Glomerular endothelial cell (primary cell): ENCODE measurements around the gene TWF2. TPM values are rescaled to one million over a fixed set of nuclear protein-coding genes. Genes with fewer than 3 reads are reported as not detected.

Experiments used
- DNase-seq: peaks from one replicate; pipeline ENCODE4 v3.0.0-alpha.2; 2011; ENCODE audit warnings: low read depth, low spot score; ENCODE audit errors: extremely low read depth
- total RNA-seq: library from RNA; depleted of rRNA; stranded (reverse); fragments of >200 nt; gene quantifications from 2 replicates; pipeline ENCODE4 v1.2.3, GENCODE V29; 2015

Gene TWF2
- total RNA-seq, 1 donor from 2014 or later: 136 TPM

DNA sequence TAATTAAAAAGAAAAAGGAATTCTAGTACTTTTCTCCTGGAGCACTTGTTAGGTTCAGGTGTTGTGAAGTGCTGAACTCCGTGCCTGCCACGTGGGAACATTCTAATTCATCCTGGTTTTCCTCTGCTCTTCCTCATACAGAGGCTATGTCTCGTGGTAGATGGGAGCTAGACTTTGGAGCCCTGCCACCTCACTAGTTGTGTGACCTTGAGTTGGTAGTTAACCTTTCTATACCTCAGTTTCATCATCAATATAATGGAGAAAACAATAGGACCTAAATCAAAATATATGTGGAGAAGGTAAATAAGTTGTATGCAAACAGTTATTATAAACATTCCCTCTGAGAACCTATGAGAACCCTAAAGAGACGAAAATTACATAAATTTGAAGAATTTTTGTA lies 30.4 kb downstream of the TWF2 start:
- no peak for DNase-seq

DNA sequence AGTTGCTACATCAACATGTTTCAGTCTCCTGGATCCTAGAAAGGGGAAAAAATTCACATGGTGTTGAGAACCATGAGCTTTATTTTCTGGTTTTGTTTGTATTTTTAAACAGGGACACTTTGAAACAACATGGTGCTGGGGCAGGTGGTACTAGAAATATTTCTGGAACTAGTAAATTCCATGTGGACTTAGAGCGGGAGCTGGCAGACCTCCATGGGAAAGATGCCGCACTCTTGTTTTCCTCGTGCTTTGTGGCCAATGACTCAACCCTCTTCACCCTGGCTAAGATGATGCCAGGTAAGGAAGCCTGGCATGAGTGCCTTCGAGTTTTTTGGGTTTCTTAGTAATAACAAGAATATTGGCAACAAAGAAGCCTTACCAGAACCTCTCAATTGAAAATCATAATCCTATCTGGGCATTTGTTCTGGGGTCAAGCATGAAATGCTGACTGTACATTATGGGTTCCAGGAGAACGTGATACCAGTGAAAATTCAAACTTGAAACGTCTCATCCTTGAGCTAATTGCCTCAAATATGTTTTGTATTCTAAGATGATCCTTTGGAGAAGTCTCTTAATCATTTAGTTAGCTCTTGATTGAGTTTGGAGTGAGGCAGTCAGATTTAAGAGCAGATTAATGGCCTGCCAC lies 33.1 kb downstream of the TWF2 start:
- DNase-seq: no peak

DNA sequence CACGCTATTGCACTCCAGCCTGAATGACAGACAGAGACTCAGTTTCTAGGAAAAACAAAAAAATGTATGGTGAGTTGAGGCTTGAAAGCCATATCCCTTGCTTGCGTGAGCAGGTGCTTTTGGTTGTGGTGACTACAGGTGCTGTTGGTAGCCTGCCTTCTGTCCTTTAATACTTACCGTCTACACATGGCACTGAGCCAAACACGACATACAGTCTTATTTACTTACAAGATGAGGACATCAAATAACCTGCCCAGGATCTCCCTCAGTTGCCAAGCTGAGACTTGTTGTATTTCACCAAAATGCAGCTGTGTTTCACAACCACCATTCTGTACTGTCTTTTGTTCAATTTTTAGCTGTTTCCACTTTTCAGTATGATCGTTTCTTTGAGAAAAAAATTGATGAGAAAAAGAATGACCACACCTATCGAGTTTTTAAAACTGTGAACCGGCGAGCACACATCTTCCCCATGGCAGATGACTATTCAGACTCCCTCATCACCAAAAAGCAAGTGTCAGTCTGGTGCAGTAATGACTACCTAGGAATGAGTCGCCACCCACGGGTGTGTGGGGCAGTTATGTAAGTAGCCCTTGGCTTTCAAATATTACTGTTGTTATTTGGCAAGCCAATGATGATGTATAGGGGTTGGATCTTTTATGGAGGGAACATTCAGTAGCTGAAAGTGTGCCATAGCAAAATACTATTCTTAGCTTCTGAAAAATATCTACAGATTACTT lies 34.5 kb downstream of the TWF2 start:
- DNase-seq: no peak

DNA sequence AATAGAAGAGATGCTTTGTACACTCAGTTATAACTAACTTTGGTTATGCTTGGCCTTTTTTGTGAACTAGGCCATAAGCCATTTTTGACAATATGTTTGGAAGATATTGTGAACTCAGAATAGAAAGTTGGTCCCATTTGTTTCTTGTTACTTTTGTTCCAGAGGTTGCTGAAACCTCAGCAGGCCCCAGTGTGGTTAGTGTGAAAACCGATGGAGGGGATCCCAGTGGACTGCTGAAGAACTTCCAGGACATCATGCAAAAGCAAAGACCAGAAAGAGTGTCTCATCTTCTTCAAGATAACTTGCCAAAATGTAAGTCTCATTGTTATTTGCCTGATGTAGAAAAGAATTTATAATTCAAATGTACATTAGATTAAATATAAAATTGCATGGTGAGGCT lies 35.3 kb downstream of the TWF2 start:
- no peak for DNase-seq

DNA sequence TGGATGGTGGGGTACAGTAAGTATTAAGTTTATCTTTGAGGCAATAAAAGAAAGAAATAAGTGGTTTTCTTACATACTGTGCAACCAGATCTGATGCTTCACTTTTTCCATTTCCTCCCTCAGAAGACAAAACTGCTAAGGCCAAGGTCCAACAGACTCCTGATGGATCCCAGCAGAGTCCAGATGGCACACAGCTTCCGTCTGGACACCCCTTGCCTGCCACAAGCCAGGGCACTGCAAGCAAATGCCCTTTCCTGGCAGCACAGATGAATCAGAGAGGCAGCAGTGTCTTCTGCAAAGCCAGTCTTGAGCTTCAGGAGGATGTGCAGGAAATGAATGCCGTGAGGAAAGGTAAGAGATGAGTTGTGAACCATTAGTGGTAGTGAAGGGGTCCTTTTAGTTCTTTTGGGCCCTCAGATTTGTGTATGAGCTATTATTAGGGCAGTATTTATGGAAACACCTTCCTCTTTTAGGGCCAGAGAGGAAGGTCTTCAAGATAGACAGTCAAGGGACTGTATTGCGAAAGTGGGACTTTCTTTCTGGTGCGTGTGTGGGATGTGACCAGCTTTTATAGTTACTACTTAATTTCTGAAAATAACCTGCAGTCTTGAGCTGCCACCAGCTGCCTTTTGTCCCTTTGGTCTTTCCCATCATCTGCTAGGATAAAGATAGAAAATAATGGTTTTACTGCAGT lies 36.4 kb downstream of the TWF2 start:
- DNase-seq: no peak

DNA sequence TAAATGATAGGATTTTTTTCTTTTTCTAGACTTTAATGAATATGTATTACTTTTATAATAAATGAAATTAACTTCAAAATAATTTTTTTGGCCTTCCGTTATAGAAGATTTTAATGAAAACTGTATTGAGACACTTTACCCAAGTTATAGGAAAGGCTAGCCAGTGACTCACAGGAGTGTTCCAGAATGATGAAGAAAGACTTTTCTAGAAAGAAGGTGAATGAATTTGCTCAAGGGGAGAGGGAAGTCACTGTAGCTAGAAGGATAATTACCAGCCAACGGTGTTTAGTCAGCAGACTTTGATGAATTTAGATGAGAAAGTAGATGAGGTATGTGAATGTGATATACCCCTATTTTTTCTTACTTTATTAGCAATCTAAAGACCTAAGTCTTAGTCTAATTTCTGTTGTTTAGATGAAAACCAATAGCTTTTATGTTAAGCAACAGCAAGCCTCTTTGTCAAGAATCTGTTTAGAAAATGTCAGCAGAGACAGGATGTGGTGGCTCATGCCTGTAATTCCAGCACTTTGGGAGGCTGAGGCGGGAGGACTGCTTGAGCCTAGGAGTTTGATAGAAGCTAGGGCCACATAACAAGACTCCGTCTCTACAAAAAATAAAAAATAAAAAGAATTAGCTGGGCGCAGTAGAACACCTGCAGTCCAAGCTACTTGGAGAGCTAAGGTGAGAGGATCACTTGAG lies 37.8 kb downstream of the TWF2 start:
- no peak for DNase-seq

DNA sequence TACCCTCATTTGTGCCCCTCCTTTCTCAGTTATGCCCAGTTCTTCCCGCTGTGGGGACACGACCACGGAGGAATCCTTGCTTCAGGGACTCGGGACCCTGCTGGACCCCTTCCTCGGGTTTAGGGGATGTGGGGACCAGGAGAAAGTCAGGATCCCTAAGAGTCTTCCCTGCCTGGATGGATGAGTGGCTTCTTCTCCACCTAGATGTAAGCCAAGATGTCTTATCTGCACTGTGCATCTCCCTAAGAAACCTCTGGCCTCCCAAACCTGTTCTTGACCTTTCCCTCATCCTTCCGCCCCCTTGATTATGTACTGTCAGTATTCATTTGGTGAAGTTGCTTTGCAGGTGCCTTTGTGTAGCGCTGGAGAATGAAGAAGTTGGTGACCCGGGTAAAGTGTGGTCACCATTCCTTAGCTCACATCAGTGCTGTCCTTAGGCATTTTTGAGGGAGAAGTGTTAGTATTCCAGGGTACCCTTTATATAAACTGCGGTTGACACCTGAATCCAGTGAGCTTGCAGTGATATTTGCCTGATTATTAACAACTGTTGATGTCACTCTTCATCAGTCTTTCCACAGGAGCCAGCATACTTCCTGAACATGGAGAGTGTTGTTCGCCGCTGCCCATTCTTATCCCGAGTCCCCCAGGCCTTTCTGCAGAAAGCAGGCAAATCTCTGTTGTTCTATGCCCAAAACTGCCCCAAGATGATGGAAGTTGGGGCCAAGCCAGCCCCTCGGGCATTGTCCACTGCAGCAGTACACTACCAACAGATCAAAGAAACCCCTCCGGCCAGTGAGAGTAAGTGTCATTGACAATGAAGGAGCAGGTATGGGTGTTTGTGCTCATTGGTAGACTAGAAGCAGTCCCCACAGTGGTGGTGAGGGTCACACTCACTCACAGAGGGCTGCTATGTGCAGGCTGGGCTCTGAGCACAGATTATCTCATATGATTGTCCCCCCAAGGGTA lies 40.0 kb downstream of the TWF2 start:
- no peak for DNase-seq

DNA sequence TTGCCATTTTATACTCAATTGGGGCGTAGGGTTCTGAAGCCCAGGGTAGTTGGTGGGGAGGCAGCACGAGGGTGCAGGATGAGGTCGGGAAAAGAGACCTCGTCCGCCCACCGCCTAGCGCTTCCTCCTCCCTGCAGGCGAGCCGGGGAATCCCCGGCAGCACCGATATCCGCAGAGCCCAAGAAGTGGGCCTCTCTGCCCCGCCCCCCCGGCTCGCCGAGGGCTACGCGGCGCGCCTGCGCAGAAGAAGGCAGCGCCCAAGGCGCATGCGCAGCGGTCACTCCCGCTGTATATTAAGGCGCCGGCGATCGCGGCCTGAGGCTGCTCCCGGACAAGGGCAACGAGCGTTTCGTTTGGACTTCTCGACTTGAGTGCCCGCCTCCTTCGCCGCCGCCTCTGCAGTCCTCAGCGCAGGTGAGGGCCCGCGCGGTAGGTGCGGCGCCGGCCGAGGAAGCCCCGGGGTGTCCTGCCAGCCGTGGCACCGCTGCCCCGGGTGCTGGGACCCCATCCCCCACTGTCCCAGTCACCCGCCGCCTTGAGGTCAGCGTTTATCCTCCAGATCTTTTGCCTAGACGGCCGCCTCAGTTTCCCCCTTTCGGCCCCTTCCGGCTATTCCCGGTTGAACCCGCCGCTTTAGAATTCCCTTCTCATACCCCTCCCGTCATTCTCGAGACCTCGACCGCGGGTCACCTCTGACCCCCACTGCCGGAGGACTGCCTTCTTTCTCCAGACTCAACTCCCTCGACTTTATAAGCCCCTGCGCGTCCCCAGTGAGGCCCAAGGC lies 40.9 kb downstream of the TWF2 start, which contains the start of gene ALAS1:
TSS of gene ALAS1 (plus strand) at position 319 of the 784 bp plus-strand sequence. CDS start 1,082 bp downstream, outside the sequence.
- DNase-seq: no peak

DNA sequence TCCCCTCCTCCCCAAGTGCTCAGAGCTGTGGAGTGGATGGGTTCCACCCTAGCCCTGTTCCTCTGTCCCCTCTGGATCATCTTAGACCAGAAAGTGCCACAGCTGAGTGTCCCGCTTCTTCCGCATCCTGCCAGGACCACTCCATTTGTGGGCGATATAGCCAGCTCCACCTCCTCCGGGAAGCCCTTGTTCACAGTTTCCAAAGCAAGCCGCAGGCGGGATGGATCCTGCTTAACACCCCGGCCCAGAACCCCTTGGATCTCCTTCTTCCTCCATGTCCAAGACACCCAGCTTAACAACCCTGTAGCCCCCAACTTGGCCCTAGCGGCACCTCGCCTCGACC lies 41.5 kb downstream of the TWF2 start:
- DNase-seq: no peak

DNA sequence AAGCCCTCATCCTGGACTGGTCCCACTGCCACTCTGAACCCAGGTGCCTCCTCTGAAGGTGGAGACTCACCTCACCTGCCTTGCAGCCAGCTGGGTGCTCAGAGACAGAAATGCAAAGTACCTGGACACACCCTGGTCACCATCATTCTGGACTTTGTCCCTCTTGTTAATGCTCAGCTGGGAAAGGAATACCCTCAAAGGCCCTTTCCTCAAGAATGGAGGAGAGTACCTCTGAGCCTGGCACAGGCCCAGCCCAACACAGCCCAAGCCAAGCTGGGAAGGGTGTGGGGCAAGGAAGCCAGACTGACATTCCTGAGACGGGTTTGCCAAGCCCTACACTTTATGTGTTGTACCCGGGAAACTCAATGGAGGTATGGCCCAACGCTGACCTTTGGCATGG lies 42.0 kb downstream of the TWF2 start:
- DNase-seq: no peak

DNA sequence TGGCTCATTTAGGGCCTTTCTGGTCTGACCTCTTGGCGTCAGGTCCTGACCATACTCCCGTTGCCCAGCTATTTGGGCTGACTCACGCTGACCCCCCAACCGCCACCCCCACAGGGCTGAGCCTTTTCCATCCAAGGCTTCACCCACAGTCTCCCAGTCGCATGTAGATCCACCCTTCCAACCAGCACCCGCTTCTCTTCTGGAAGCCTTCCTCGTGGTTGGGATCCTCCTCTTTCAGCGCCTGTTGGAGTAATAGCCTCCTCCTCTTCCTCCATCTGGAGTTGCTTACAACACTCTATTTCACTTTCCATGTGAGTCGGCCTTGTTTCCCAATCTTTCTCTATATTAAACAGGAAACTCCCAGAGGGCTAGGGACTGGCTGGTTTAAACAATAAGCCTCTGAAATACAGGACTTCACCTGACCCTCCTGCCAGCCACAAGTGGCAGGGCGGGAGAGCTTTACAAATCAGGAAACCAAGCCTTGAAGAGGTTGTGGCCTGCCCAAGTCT lies 43.1 kb downstream of the TWF2 start:
- DNase-seq: no peak

DNA sequence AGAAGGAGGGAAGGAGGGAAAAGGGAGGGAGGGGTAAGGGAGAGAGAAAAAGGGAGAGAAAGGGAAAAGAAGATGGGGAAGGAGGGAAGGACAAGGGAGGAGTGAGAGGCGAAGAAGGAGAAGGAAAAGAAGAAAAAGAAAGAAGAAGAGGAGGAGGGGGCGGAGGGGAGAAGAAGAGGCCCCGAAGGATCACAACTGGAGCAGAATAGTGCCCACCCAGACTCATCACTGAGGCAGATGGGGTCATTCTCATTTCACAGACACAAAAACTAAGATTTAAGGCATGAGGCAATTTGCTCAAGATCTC lies 43.7 kb downstream of the TWF2 start:
- DNase-seq: no peak

DNA sequence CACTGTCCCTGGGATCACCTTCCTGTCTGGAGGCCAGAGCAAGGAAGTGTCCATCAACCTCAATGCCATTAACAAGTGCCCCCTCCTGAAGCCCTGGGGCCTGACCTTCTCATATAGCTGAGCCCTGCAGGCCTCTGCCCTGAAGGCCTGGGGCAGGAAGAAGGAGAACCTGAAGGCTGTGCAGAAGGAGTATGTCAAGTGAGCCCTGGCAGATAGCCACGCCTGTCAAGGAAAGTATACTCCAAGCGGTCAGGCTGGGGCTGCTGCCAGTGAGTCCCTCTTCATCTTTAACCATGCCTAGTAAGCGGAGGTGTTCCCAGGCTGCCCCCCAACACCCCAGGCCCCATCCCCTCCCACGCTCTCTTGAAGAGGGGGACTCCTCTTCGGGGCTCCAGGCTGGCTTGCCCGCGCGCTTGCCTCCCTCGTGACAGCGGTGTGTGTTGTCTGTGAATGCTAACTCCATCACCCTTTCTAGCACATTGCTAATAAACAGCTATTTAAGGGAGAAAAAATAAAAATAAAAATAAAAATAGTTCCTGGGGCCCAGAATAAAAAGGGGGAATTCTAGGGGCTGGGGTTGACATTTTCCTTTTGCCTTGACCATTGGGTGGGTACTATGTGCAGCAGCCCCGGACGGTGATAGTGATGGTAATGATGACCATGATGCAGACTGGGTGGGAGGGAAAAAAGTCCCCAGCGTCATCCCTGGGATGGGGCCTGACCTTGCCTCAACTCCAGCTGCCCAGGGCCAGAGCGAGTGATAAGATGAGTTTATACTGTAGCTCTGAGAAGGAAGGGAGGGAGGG lies 44.3 kb downstream of the TWF2 start:
- DNase-seq: no peak

DNA sequence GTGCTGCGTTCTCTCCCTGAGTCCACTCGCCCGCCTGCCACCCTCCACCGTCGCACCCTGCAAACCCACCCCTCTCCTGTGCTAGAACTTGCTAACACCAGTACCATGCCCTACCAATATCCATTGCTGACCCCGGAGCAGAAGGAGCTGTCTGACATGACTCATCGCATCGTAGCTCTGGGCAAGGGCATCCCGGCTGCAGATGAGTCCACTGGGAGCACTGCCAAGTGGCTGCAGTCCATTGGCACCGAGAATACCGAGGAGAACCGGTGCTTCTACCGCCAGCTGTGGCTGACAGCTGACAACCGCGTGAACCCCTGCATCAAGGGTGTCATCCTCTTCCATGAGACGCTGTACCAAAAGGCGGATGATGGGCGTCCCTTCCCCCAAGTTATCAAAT lies 45.9 kb downstream of the TWF2 start:
- DNase-seq: no peak

DNA sequence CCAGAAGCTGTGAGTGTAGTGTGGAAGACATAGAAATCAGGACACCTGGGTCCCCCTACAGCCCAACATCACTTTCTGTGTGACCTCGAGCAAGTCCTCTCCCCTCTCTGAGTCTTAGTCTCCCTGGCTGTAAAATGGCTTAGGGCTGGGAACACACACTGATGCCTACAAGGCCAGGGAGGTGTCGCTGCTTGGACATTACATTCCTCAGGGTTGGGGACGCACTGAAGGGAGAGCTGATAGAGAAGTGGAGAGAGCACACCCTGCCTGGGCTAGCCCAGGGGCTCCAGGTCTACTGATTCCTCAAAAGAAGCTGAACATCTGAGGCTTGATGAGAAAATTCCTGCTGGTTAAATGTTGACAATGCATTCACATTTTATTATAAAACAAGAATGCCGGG lies 47.3 kb downstream of the TWF2 start:
- DNase-seq: no peak

DNA sequence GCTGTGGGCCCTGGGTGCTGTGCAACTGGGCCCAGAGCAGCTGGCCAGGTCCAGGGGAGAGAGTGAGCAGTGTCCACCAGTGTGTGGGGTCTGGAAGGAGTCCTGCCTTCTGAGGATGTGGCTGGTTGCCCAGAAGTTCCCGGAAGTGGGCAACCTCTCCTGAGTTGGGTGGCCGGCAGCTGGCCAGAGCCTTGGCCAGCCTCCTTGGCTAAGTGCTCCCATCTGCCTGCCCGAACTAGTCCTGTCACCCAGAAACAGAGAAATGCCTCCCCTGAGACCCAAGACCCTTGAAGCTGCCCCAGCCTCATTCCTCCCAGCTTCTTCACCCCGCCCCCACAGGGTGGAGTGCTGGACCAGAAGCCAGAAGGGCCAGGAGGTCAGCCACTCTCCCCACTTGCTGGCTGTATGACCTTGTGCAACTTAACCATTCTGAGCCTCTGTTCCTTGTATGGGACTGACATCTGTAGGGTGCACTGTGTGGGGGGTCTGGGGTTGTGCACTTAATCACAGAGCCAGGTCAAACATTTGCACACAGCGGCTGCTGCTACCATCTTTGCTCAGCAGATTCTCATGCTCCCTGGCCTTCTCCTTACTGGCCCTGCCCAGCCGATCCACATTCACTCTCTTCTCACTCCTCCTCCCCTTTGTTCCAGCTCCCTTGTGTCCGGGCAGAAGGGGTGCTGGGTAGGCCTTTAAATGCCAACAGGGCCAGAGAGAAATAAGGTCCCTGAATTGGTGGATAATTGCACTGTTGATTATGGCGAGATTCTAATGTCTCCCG lies 48.5 kb downstream of the TWF2 start:
- no peak for DNase-seq

DNA sequence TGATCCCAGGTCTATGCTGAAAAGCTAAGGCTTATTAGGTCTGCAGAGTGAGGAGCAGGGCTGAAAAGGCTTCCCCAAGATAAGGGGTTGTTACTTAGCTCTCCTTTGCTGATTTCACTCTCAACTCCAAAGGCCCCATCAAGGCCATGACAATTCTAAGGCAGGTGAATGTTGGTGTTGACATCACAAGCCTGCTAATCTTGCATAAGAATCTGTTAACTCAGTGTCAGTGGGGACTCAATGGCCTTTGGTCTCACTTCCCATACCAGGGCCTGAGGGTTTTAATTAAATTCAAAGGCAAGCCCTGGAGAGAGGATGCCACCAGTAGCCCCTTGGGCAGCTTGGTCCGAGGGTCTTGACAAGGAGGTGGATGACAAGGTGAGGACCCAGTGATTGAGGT lies 50.4 kb downstream of the TWF2 start:
- DNase-seq: no peak

DNA sequence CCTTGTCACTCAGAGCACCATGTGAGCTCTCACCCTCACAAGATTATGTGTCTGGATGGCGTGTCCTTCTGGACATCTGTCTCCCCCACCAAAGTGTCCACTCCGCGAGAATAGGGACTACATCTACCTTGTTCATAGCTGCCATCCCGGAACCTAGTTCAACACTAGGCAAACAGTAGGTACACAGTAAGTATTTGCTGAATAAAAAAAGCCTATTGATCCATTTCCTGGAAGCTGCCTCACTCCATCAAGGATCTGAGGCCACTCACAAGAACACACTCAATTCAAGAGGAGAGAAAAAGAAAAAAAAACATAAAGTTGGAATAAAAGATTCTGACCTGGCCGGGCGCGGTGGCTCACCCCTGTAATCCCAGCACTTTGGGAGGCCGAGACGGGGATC lies 52.2 kb downstream of the TWF2 start:
- no peak for DNase-seq
